ENCODE measurements around the gene C12orf56. TPM values are rescaled to one million over a fixed set of nuclear protein-coding genes. Genes with fewer than 3 reads are reported as not detected.
"Not testable (repeated sequence)": the region's sequence is repeated elsewhere in the genome, so short reads cannot be mapped to it uniquely, and the experiment has no call there.

Gene C12orf56
- total RNA-seq, 3 donors from 2014 or later: not detected

- ATAC-seq: peak; percentile 42 to 47
- Mint-ChIP-seq H3K27me3 (ENCODE audit: low read depth) (no peaks in the 10 kb centered on the region), H3K36me3 (ENCODE audit: insufficient read depth) (no peaks in the 10 kb centered on the region)
Observed at GRCh38 chr12:64404470-64405256, 14.1 kb upstream of the C12orf56 start.

GRCh38 chr12:64403707-64404469, 13.3 kb upstream of the C12orf56 start, which contains the start of gene XPOT:
TSS of gene XPOT (plus strand) at chr12:64404392. CDS start at chr12:64410036, 5,644 bp downstream.
- peaks cover 30% of the 10 kb centered on the region for H3K4me1 Mint-ChIP-seq (ENCODE audit: low read depth)
- no peaks in the 10 kb centered on the region for H3K27me3 Mint-ChIP-seq (ENCODE audit: low read depth)
- H3K4me3 Mint-ChIP-seq: peak within 1 kb of the TSS; percentile 97
- peak; percentile 90 for DNase-seq
- H3K9me3 Mint-ChIP-seq: no peaks in the 10 kb centered on the region
- ATAC-seq: peak; percentile 93 to 94
- H3K36me3 Mint-ChIP-seq (ENCODE audit: insufficient read depth): no peaks in the 10 kb centered on the region

More at GRCh38 chr12:64404470-64405256, 14.1 kb upstream of the C12orf56 start:
- Mint-ChIP-seq H3K4me3 (peak overlapping the region; percentile 97), H3K4me1 (ENCODE audit: low read depth) (peaks cover 29% of the 10 kb centered on the region), H3K9me3 (no peaks in the 10 kb centered on the region)
- DNase-seq: peak; percentile 76

DNA sequence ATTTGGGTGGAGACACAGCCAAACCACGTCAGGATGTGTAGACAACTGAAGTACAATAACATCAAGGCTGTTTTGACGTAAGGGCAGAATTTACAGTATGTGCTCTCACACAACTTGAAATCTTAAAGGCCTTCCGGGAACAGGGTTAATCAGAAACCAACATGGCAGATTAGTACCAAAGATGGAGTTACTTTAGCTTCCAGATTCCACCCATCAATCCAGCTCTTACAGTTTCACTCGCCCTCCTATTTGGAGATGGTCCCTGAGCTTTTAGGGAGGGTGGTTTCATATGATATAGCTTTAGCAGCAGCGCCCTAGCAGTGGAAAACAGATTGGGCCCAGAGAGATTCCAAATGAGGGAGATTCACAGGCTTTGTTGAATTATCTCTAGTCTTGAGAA, 11.6 kb upstream of the C12orf56 start:
- DNase-seq (no peak), ATAC-seq (no peak)
- Mint-ChIP-seq H3K4me3 (no peak overlapping the region), H3K36me3 (ENCODE audit: insufficient read depth) (no peaks in the 10 kb centered on the region), H3K27me3 (ENCODE audit: low read depth) (no peaks in the 10 kb centered on the region), H3K4me1 (ENCODE audit: low read depth) (peaks cover 24% of the 10 kb centered on the region), H3K9me3 (no peaks in the 10 kb centered on the region)

GRCh38 chr12:64400041-64400440, 9.5 kb upstream of the C12orf56 start:
- Mint-ChIP-seq H3K9me3 (no peaks in the 10 kb centered on the region), H3K27me3 (ENCODE audit: low read depth) (no peaks in the 10 kb centered on the region), H3K4me3 (peak overlapping the region; percentile 39), H3K4me1 (ENCODE audit: low read depth) (peaks cover 12% of the 10 kb centered on the region), H3K36me3 (ENCODE audit: insufficient read depth) (no peaks in the 10 kb centered on the region)
- no peak for DNase-seq
- no peak for ATAC-seq

DNA sequence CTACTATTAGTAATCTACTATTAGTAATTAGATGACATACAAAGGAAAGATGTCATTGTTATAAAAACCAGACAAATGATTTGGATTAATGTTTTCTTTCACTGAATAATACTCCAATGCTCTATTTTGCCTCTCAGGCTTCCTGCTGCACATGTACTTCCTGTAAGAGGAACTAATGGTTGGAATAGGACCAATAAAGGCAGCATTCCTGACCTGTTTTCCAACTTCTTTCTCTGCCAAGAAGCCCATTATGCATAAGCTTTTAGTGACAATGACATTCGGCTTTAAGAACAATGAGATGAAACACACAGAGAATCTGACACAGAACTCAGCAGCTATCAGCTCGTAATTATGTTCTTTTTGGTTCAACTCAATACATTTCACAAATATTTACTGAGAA, 5.2 kb upstream of the C12orf56 start:
- ATAC-seq (no peak), DNase-seq (no peak)
- Mint-ChIP-seq H3K36me3 (ENCODE audit: insufficient read depth) (no peaks in the 10 kb centered on the region), H3K27me3 (ENCODE audit: low read depth) (peaks cover 2% of the 10 kb centered on the region), H3K4me1 (ENCODE audit: low read depth) (peaks cover 10% of the 10 kb centered on the region), H3K9me3 (no peaks in the 10 kb centered on the region), H3K4me3 (no peak overlapping the region)

- H3K9me3 Mint-ChIP-seq: no peaks in the 10 kb centered on the region
- ATAC-seq: peak in 1 of 2 donors; percentile 50
- H3K4me1 Mint-ChIP-seq (ENCODE audit: low read depth): peaks cover 7% of the 10 kb centered on the region
- DNase-seq: no peak
- H3K4me3 Mint-ChIP-seq: no peak overlapping the region
- H3K27me3 Mint-ChIP-seq (ENCODE audit: low read depth): peaks cover 4% of the 10 kb centered on the region
- no peaks in the 10 kb centered on the region for H3K36me3 Mint-ChIP-seq (ENCODE audit: insufficient read depth)
Observed at GRCh38 chr12:64392221-64392620, 1.7 kb upstream of the C12orf56 start.

- ATAC-seq: no peak
- H3K4me3 Mint-ChIP-seq: no peak overlapping the region
- no peaks in the 10 kb centered on the region for H3K36me3 Mint-ChIP-seq (ENCODE audit: insufficient read depth)
- H3K9me3 Mint-ChIP-seq: no peaks in the 10 kb centered on the region
- no peak for DNase-seq
- peaks cover 30% of the 10 kb centered on the region for H3K4me1 Mint-ChIP-seq (ENCODE audit: low read depth)
- peaks cover 4% of the 10 kb centered on the region for H3K27me3 Mint-ChIP-seq (ENCODE audit: low read depth)
Observed at GRCh38 chr12:64389154-64389553, 1.4 kb downstream of the C12orf56 start.

DNA sequence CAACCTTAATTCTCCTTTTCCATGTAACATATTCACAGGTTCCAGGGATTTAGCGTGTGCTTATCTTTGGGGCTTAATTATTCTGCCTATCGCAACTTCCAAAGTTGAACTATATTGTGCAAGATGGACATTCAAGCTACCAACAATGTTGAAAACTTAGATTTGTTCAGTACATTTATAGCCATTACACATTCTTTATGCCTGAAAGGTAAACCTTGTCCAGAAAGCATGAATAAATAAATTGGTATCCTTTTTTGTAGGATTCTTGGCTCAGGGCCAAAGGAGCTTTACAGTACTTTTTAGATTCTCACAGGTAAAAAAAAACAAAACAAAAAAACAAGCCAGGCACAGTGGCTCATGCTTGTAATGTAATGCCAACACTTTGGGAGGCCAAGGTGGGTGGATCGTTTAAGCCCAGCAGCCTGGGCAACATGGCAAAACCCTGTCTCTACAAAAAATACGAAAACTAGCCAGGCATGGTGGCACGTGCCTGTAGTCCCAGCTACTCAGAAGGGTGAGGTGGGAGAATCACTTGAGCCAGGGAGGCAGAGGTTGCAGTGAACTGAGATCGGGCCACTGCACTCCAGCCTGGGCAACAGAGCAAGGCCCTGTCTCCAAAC, 3.3 kb downstream of the C12orf56 start:
- Mint-ChIP-seq H3K9me3 (no peaks in the 10 kb centered on the region), H3K4me1 (ENCODE audit: low read depth) (peaks cover 33% of the 10 kb centered on the region), H3K27me3 (ENCODE audit: low read depth) (peaks cover 4% of the 10 kb centered on the region), H3K4me3 (no peak overlapping the region), H3K36me3 (ENCODE audit: insufficient read depth) (no peaks in the 10 kb centered on the region)
- DNase-seq: no peak
- no peak for ATAC-seq

DNA sequence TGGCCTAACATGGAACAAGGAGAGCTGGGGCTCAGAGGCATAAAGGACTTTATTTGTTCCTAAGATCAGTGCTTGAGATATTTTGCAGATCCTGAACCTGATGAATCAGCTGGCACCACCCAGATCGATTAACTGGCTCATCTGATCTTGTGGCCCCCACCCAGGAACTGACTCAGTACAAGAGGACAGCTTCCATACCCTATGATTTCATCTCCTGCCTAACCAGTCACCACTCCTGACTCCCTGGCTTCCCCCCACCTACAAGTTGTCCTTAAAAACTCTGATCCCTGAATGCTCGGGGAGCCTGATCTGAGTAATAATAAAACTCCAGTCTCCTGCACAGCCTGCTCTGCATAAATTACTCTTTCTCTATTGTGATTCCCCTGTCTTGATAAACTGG, 5.1 kb downstream of the C12orf56 start:
- H3K4me3 Mint-ChIP-seq: peak overlapping the region; percentile 53
- H3K9me3 Mint-ChIP-seq: peaks cover 14% of the 10 kb centered on the region
- H3K4me1 Mint-ChIP-seq (ENCODE audit: low read depth): peaks cover 34% of the 10 kb centered on the region

GRCh38 chr12:64385019-64385418, 5.5 kb downstream of the C12orf56 start:
- Mint-ChIP-seq H3K36me3 (ENCODE audit: insufficient read depth) (no peaks in the 10 kb centered on the region), H3K9me3 (peaks cover 18% of the 10 kb centered on the region), H3K27me3 (ENCODE audit: low read depth) (no peaks in the 10 kb centered on the region), H3K4me1 (ENCODE audit: low read depth) (peaks cover 34% of the 10 kb centered on the region), H3K4me3 (peak overlapping the region; percentile 53)
- DNase-seq (no peak), ATAC-seq (peak in 1 of 2 donors; percentile 32)

More for the DNA sequence above, 5.1 kb downstream of the C12orf56 start:
- ATAC-seq (peak; percentile 82 to 90), DNase-seq (peak; percentile 23)
- H3K27me3 Mint-ChIP-seq (ENCODE audit: low read depth): no peaks in the 10 kb centered on the region
- no peaks in the 10 kb centered on the region for H3K36me3 Mint-ChIP-seq (ENCODE audit: insufficient read depth)

GRCh38 chr12:64383675-64384074, 6.9 kb downstream of the C12orf56 start:
- Mint-ChIP-seq H3K4me3 (no peak overlapping the region), H3K9me3 (peaks cover 18% of the 10 kb centered on the region), H3K27me3 (ENCODE audit: low read depth) (no peaks in the 10 kb centered on the region), H3K36me3 (ENCODE audit: insufficient read depth) (no peaks in the 10 kb centered on the region), H3K4me1 (ENCODE audit: low read depth) (peaks cover 31% of the 10 kb centered on the region)
- DNase-seq (no peak), ATAC-seq (no peak)

DNA sequence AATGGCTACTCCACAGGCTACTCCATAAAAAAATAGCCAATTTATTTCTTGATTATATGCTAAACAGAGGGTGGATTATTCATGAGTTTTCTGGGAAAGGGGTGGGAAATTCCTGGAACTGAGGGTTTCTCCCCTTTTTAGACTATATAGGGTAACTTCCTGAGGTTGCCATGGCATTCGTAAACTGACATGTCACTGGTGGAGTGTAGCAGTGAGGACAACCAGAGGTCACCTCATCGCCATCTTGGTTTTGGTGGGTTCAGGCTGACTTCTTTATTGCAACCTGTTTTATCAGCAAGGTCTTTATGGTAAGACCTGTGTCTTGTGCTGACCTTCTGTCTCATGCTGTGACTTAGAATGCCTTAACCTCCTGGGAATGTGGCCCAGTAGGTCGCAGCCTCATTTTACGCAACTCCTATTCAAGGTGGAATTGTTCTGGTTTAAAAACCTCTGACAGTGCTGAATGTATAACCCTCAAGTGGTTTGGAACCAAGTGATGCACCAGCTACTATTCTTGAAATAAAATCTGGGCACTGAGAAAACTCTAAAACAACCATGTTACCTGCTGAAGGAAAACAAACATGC, 27.7 kb downstream of the C12orf56 start:
- Mint-ChIP-seq H3K4me1 (ENCODE audit: low read depth) (no peaks in the 10 kb centered on the region), H3K36me3 (ENCODE audit: insufficient read depth) (no peaks in the 10 kb centered on the region), H3K27me3 (ENCODE audit: low read depth) (no peaks in the 10 kb centered on the region), H3K4me3 (no peak overlapping the region), H3K9me3 (no peaks in the 10 kb centered on the region)
- ATAC-seq: no peak
- DNase-seq: no peak

DNA sequence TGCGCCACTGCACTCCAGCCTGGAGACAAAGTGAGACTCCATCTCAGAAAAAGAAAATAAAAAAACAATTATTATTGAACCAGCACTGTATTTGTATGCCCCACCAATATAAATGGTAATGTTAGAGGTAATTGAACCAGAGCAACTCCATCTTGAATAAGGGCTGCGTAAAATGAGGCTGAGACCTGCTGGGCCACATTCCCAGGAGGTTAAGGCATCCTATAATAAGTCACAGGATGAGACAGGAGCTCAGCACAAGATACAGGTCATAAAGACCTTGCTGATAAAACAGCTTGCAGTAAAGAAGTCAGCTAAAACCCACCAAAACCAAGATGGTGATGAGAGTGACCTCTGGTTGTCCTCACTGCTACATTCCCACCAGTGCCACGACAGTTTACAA, 29.4 kb downstream of the C12orf56 start:
- not testable (repeated sequence) for DNase-seq; H3K4me3 Mint-ChIP-seq; H3K27me3 Mint-ChIP-seq (ENCODE audit: low read depth); H3K36me3 Mint-ChIP-seq (ENCODE audit: insufficient read depth); H3K9me3 Mint-ChIP-seq; H3K4me1 Mint-ChIP-seq (ENCODE audit: low read depth); ATAC-seq

DNA sequence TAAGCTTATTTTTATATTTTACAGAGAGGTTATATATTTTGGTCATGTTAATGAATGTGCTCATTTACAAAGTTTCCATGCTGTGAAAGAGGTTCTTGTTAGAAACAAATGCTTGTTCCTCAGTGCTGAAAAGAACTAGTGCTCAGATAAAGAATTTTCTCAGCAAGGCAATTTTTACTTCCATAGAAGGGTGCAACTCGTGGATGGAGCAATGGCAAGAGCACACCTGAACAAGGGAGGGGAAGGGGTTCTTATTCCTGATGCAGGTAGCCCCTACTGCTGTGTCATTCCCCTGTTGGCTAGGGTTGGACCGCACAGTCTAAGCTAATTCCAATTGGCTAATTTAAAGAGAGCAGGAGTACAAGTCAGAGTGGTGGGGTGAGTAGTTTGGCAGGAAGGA, 34.3 kb downstream of the C12orf56 start:
- not testable (repeated sequence) for H3K4me1 Mint-ChIP-seq (ENCODE audit: low read depth); H3K9me3 Mint-ChIP-seq; H3K27me3 Mint-ChIP-seq (ENCODE audit: low read depth); DNase-seq; ATAC-seq; H3K4me3 Mint-ChIP-seq; H3K36me3 Mint-ChIP-seq (ENCODE audit: insufficient read depth)

Data from activated T-cell treated with anti-CD3 and anti-CD28 coated beads, Interleukin-2, amount 50 U/mL, for 4 hours (primary cell).